Cardiac muscle cell (in vitro differentiated cells and primary cell): Measurements from ENCODE around the gene SAFB. TPM values are rescaled to one million over a fixed set of nuclear protein-coding genes. Genes with fewer than 3 reads are reported as not detected.

ENCODE experiments used
- DNase-seq, 2 donors: peaks; one replicate each; pipeline versions ENCODE4 v3.0.0 to v3.0.0-alpha.2; 2010 to 2017; ENCODE audit warnings: low read depth in 1 of 2, low spot score in 1 of 2
- H3K27ac ChIP-seq: fragments of 200-600 bp; sonication (generic); 2 replicates; pipeline ENCODE4 v1.5.1; 2016
- H3K27me3 ChIP-seq: fragments of 200-600 bp; sonication (generic); 2 replicates; pipeline ENCODE4 v1.6.0; 2016; ENCODE audit warnings: control low read depth
- H3K36me3 ChIP-seq: fragments of 200-600 bp; sonication (generic); 2 replicates; pipeline ENCODE4 v1.5.1; 2016; ENCODE audit warnings: control low read depth
- H3K4me1 ChIP-seq: fragments of 200-600 bp; sonication (generic); 2 replicates; pipeline ENCODE4 v1.8.1; 2017; ENCODE audit warnings: low read depth, mild to moderate bottlenecking, mixed run types
- H3K4me3 ChIP-seq: fragments of 200-600 bp; sonication (generic); 2 replicates; pipeline ENCODE4 v1.5.1; 2016; ENCODE audit warnings: mild to moderate bottlenecking
- H3K9me3 ChIP-seq: fragments of 200-600 bp; sonication (generic); 2 replicates; pipeline ENCODE4 v1.5.1; 2017; ENCODE audit warnings: low read depth, mild to moderate bottlenecking, control low read depth
- CTCF ChIP-seq: IDR thresholded peaks from 2 replicates; pipeline ENCODE4 v1.5.1; 2012; ENCODE audit warnings: low read depth, mild to moderate bottlenecking, low read length
- polyA plus RNA-seq: library from polyadenylated mRNA; unstranded; fragments of >200 nt; fragmentation: Nextera tagmentation; extraction: Ambion mirVana; gene quantifications from 2 replicates; pipeline ENCODE4 v1.2.1, GENCODE V29; 2016
- total RNA-seq: library from RNA; depleted of rRNA; stranded (reverse); fragments of >200 nt; gene quantifications from 2 replicates; pipeline ENCODE4 v1.2.3, GENCODE V29; 2016

Gene SAFB
- total and polyA plus RNA-seq, 2 experiments from 2014 or later, result 108 to 127 TPM

GRCh38 chr19:5696196-5697021 lies 73.5 kb downstream of the SAFB start:
- Histone ChIP-seq H3K27me3 (no peaks in the 10 kb centered on the region), H3K36me3 (peaks cover 54% of the 10 kb centered on the region), H3K4me1 (no peaks in the 10 kb centered on the region), H3K4me3 (no peak overlapping the region), H3K9me3 (no peaks in the 10 kb centered on the region), H3K27ac (peak overlapping the region; percentile 16)
- TF ChIP-seq CTCF, result no peak
- DNase-seq, result no peak

GRCh38 chr19:5697022-5697889 lies 74.4 kb downstream of the SAFB start:
- Histone ChIP-seq H3K27ac (peak overlapping the region; percentile 80), H3K36me3 (peaks cover 46% of the 10 kb centered on the region), H3K4me1 (no peaks in the 10 kb centered on the region), H3K4me3 (no peak overlapping the region), H3K27me3 (no peaks in the 10 kb centered on the region), H3K9me3 (no peaks in the 10 kb centered on the region)
- DNase-seq, result no peak
- TF ChIP-seq CTCF, result no peak

DNA sequence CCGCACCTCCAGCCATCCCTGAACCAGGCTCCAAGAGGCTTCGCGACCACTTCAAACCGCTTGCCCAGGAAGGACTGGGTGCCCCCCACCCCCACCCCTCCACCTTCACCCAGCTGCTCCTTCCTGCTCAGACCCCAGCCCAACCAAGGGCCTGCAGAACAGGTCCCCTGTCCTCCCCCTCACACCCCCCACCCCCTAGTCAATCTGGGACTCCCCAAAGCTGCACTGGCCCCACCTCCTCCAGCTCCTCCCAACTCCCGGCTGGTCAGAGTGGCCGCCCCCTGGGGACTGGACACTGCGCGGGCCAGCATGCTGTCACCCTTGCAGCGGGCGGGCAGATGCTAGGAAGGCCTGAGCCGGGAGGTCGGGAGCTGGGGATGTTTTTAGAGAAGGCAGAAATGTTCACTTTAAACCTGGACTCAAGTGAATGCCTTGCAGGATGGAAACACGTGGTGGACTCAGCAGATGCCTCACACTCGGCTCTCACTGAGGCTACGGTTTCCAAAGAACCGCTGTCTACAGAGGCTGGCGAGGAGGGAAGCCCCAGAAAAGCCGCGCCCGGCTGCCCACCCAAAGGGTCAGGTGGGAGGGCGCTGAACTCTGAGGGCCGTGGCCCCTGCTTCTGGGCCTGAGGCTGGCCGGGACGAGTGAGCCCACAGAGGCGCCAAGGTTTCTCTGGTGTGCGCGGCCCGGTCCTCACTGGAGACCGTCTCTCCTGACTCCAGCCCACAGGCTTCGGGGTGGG lies 75.2 kb downstream of the SAFB start:
- Histone ChIP-seq H3K4me3 (no peak overlapping the region), H3K36me3 (peaks cover 38% of the 10 kb centered on the region), H3K9me3 (no peaks in the 10 kb centered on the region), H3K27me3 (no peaks in the 10 kb centered on the region), H3K27ac (peak overlapping the region; percentile 80), H3K4me1 (no peaks in the 10 kb centered on the region)
- DNase-seq, result no peak
- no peak for TF ChIP-seq CTCF

- no peak for TF ChIP-seq CTCF
- Histone ChIP-seq H3K9me3 (no peaks in the 10 kb centered on the region), H3K36me3 (peaks cover 34% of the 10 kb centered on the region), H3K4me3 (no peak overlapping the region), H3K4me1 (no peaks in the 10 kb centered on the region), H3K27me3 (no peaks in the 10 kb centered on the region), H3K27ac (peak overlapping the region; percentile 80)
- DNase-seq, result no peak
Measured at GRCh38 chr19:5698635-5699422, 75.9 kb downstream of the SAFB start.
